Measurements from ENCODE around the gene ADCY3. TPM values are rescaled to one million over a fixed set of nuclear protein-coding genes. Genes with fewer than 3 reads are reported as not detected.

Gene ADCY3
- polyA plus RNA-seq, 1 donor from 2014 or later: 28.8 TPM

DNA sequence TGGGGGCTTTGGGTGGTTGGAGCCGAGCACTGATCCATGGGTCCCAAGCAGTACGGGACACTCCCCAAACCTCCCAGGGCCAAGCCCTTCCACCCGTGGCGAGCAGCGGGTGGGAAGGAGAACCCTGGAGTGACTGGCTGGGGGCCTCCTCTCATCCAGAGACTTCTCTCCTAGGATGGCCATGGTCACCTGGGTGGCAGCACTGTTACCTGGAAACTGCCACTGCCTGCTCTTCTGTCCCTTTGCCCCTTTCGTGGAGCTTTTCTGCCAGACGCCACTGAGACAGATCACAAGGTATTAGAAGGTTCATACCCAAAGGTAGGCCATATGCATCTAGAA, 99.9 kb downstream of the ADCY3 start:
- peaks cover 10% of the 10 kb centered on the region for H3K36me3 ChIP-seq (ENCODE audit: insufficient read depth, low read length)

DNA sequence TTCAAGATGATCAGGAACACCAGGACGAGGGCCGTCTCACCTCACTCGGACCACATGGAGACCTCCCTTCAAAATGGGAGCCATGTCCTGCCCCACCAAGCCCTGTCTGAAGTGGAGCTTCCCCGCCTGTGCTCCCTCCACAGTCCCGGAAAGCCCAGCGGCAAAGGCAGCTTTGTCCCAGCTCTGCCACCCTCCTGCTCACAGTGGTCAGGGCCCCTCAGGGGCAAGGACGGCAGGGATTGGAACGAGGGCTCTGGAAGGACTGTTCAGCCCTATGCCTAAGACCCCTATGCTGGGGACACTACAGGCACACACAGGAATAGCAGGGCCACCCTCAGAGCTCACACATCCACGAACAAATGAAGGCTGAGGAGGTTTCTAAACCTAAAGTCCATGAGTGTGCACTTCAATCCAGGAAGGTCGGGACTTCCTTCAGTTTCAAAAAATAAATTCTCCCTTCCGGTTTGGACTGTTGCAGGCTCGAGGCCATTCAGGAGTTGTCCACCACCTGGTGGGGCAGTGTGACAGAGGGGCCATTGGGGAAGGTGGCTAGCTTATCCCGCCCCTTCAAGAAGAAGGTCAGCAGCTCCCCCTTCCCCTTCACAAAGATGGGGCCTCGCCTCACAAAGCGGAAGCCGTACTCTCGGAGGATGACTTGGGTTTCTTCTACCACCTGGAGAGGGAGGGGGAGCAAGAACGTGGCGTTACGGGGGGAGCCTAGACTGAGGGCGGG, 100.4 kb downstream of the ADCY3 start:
- Histone ChIP-seq H3K9me3 (ENCODE audit: low read length) (no peaks in the 10 kb centered on the region), H3K79me2 (replicated peaks; ENCODE audit: insufficient read depth, low read length) (no peaks in the 10 kb centered on the region), H4K20me1 (ENCODE audit: insufficient read depth) (no peaks in the 10 kb centered on the region), H3K9me2 (ENCODE audit: insufficient read depth, low read length) (no peaks in the 10 kb centered on the region), H2AFZ (ENCODE audit: low read depth, low read length) (no peak overlapping the region), H3K4me2 (ENCODE audit: low read length) (no peak overlapping the region), H3K36me3 (ENCODE audit: insufficient read depth, low read length) (peaks cover 10% of the 10 kb centered on the region), H3F3A (ENCODE audit: insufficient read depth, low read length, poor library complexity, severe bottlenecking) (no peaks in the 10 kb centered on the region), H3K27me3 (ENCODE audit: insufficient read depth, low read depth, low read length) (no peaks in the 10 kb centered on the region), H3K9ac (ENCODE audit: low read length) (no peak overlapping the region), H3K27ac (ENCODE audit: low read length) (no peak overlapping the region), H3K4me3 (ENCODE audit: low read length) (no peak overlapping the region)
- no peak for TF ChIP-seq MXI1 (conservative IDR thresholded peaks at IDR 0.05; ENCODE audit: poor library complexity, severe bottlenecking)
- TF ChIP-seq RAD21 (conservative IDR thresholded peaks at IDR 0.05): no peak
- TF ChIP-seq CTCF (IDR thresholded peaks at IDR 0.05; ENCODE audit: poor library complexity, severe bottlenecking): no peak
- no peak for TF ChIP-seq EP300 (conservative IDR thresholded peaks at IDR 0.05; ENCODE audit: poor library complexity, severe bottlenecking)
- no peak for TF ChIP-seq SMC3 (conservative IDR thresholded peaks at IDR 0.05; ENCODE audit: poor library complexity)
- TF ChIP-seq EZH2 (IDR thresholded peaks at IDR 0.05; ENCODE audit: borderline replicate concordance, insufficient read depth, low read length, poor library complexity, severe bottlenecking): no peak
- TF ChIP-seq, protein P1, sequence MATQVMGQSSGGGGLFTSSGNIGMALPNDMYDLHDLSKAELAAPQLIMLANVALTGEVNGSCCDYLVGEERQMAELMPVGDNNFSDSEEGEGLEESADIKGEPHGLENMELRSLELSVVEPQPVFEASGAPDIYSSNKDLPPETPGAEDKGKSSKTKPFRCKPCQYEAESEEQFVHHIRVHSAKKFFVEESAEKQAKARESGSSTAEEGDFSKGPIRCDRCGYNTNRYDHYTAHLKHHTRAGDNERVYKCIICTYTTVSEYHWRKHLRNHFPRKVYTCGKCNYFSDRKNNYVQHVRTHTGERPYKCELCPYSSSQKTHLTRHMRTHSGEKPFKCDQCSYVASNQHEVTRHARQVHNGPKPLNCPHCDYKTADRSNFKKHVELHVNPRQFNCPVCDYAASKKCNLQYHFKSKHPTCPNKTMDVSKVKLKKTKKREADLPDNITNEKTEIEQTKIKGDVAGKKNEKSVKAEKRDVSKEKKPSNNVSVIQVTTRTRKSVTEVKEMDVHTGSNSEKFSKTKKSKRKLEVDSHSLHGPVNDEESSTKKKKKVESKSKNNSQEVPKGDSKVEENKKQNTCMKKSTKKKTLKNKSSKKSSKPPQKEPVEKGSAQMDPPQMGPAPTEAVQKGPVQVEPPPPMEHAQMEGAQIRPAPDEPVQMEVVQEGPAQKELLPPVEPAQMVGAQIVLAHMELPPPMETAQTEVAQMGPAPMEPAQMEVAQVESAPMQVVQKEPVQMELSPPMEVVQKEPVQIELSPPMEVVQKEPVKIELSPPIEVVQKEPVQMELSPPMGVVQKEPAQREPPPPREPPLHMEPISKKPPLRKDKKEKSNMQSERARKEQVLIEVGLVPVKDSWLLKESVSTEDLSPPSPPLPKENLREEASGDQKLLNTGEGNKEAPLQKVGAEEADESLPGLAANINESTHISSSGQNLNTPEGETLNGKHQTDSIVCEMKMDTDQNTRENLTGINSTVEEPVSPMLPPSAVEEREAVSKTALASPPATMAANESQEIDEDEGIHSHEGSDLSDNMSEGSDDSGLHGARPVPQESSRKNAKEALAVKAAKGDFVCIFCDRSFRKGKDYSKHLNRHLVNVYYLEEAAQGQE (IDR thresholded peaks at IDR 0.05; ENCODE audit: borderline replicate concordance): no peak

More for the DNA sequence above, 99.9 kb downstream of the ADCY3 start:
- H3K9me3 ChIP-seq (ENCODE audit: low read length): no peaks in the 10 kb centered on the region
- no peaks in the 10 kb centered on the region for H3K27me3 ChIP-seq (ENCODE audit: insufficient read depth, low read depth, low read length)
- H3K4me3 ChIP-seq (ENCODE audit: low read length): no peak overlapping the region
- no peaks in the 10 kb centered on the region for H3K9me2 ChIP-seq (ENCODE audit: insufficient read depth, low read length)
- no peaks in the 10 kb centered on the region for H3F3A ChIP-seq (ENCODE audit: insufficient read depth, low read length, poor library complexity, severe bottlenecking)
- no peak overlapping the region for H2AFZ ChIP-seq (ENCODE audit: low read depth, low read length)
- no peaks in the 10 kb centered on the region for H4K20me1 ChIP-seq (ENCODE audit: insufficient read depth)
- no peak overlapping the region for H3K9ac ChIP-seq (ENCODE audit: low read length)
- no peaks in the 10 kb centered on the region for H3K79me2 ChIP-seq (replicated peaks; ENCODE audit: insufficient read depth, low read length)
- TF ChIP-seq POLR2AphosphoS5 (IDR thresholded peaks at IDR 0.05) (no peak), MXI1 (conservative IDR thresholded peaks at IDR 0.05; ENCODE audit: poor library complexity, severe bottlenecking) (no peak), RAD21 (conservative IDR thresholded peaks at IDR 0.05) (no peak), TAF1 (IDR thresholded peaks at IDR 0.05; ENCODE audit: low read depth) (no peak), EP300 (conservative IDR thresholded peaks at IDR 0.05; ENCODE audit: poor library complexity, severe bottlenecking) (no peak), CTCF (IDR thresholded peaks at IDR 0.05; ENCODE audit: poor library complexity, severe bottlenecking) (no peak), EZH2 (IDR thresholded peaks at IDR 0.05; ENCODE audit: borderline replicate concordance, insufficient read depth, low read length, poor library complexity, severe bottlenecking) (no peak), SMC3 (conservative IDR thresholded peaks at IDR 0.05; ENCODE audit: poor library complexity) (no peak)
- TF ChIP-seq, protein P1 (IDR thresholded peaks at IDR 0.05; ENCODE audit: borderline replicate concordance): no peak
- no peak overlapping the region for H3K4me2 ChIP-seq (ENCODE audit: low read length)
- H3K27ac ChIP-seq (ENCODE audit: low read length): no peak overlapping the region

Measured in neural cell (in vitro differentiated cells).